Measurements from ENCODE around the gene ASTN2.

Gene ASTN2

GRCh38 chr9:117268847-117269446 is 145.9 kb downstream of the ASTN2 start:
- no peak overlapping the region for H3K4me2 ChIP-seq (ENCODE audit: insufficient read depth, low read length)
- DNase-seq (no peak), ATAC-seq (ENCODE audit: insufficient read depth, low read depth) (no peak)
- H3K36me3 ChIP-seq (ENCODE audit: insufficient read depth, low read length): no peaks in the 10 kb centered on the region
- H3K27me3 ChIP-seq (ENCODE audit: insufficient read depth, low read length, poor library complexity): no peaks in the 10 kb centered on the region
- no peaks in the 10 kb centered on the region for H3K9me3 ChIP-seq (ENCODE audit: insufficient read depth, low read length, severe bottlenecking)
- H3K4me3 ChIP-seq (ENCODE audit: low read depth in 1 of 2, low read length in 2 of 2): no peak overlapping the region
- H2AFZ ChIP-seq (ENCODE audit: low read depth, low read length): no peak overlapping the region
- no peaks in the 10 kb centered on the region for H4K20me1 ChIP-seq (ENCODE audit: insufficient read depth, low read length)
- no peak overlapping the region for H3K27ac ChIP-seq (ENCODE audit: low read length)
- H3K79me2 ChIP-seq (ENCODE audit: insufficient read depth, low read length): no peaks in the 10 kb centered on the region
- H3K4me1 ChIP-seq (ENCODE audit: insufficient read depth, low read length): no peaks in the 10 kb centered on the region
- H3K9ac ChIP-seq (ENCODE audit: low read depth, low read length): no peak overlapping the region
- TF ChIP-seq, protein P1, sequence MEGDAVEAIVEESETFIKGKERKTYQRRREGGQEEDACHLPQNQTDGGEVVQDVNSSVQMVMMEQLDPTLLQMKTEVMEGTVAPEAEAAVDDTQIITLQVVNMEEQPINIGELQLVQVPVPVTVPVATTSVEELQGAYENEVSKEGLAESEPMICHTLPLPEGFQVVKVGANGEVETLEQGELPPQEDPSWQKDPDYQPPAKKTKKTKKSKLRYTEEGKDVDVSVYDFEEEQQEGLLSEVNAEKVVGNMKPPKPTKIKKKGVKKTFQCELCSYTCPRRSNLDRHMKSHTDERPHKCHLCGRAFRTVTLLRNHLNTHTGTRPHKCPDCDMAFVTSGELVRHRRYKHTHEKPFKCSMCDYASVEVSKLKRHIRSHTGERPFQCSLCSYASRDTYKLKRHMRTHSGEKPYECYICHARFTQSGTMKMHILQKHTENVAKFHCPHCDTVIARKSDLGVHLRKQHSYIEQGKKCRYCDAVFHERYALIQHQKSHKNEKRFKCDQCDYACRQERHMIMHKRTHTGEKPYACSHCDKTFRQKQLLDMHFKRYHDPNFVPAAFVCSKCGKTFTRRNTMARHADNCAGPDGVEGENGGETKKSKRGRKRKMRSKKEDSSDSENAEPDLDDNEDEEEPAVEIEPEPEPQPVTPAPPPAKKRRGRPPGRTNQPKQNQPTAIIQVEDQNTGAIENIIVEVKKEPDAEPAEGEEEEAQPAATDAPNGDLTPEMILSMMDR (IDR thresholded peaks at IDR 0.05; ENCODE audit: borderline replicate concordance, extremely low read depth, low read length, poor library complexity, severe bottlenecking): no peak
- TF ChIP-seq EZH2 (IDR thresholded peaks at IDR 0.05; ENCODE audit: borderline replicate concordance, low read depth, low read length, severe bottlenecking): no peak

- Histone ChIP-seq H3K9me3 (ENCODE audit: insufficient read depth, low read length, severe bottlenecking) (no peaks in the 10 kb centered on the region), H3K27ac (ENCODE audit: low read length) (no peak overlapping the region), H2AFZ (ENCODE audit: low read depth, low read length) (no peak overlapping the region), H3K4me3 (ENCODE audit: low read depth in 1 of 2, low read length in 2 of 2) (no peak overlapping the region), H3K4me2 (ENCODE audit: insufficient read depth, low read length) (no peak overlapping the region), H3K9ac (ENCODE audit: low read depth, low read length) (no peak overlapping the region), H3K36me3 (ENCODE audit: insufficient read depth, low read length) (no peaks in the 10 kb centered on the region), H3K4me1 (ENCODE audit: insufficient read depth, low read length) (no peaks in the 10 kb centered on the region), H3K27me3 (ENCODE audit: insufficient read depth, low read length, poor library complexity) (no peaks in the 10 kb centered on the region), H3K79me2 (ENCODE audit: insufficient read depth, low read length) (no peaks in the 10 kb centered on the region), H4K20me1 (ENCODE audit: insufficient read depth, low read length) (no peaks in the 10 kb centered on the region)
- TF ChIP-seq EZH2 (IDR thresholded peaks at IDR 0.05; ENCODE audit: borderline replicate concordance, low read depth, low read length, severe bottlenecking): no peak
- TF ChIP-seq, protein P1 (IDR thresholded peaks at IDR 0.05; ENCODE audit: borderline replicate concordance, extremely low read depth, low read length, poor library complexity, severe bottlenecking): no peak
- no peak for ATAC-seq (ENCODE audit: insufficient read depth, low read depth)
- no peak for DNase-seq
Observed at GRCh38 chr9:117266855-117267497, 147.9 kb downstream of the ASTN2 start.

DNA sequence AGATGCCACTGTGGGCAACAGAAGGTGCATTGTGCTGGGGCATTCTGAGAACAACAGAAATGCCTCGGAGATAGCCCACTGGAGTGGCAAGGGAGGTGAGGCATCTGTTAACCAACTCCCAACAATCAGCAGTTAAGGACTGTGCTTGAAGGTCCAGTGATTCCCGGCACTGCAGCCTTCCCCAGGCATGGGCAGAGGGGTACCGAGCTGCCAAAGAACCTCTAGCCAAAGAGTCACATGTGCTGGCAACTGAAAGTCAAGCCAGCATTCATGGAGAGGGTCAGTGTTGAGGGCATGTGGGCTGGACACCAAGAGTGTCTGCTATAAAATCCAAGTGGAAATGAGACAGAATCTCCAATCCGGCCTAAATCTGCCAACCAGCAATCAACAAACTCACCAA is 149.6 kb downstream of the ASTN2 start:
- Histone ChIP-seq H3K27ac (ENCODE audit: low read length) (no peak overlapping the region), H3K4me3 (ENCODE audit: low read depth in 1 of 2, low read length in 2 of 2) (no peak overlapping the region), H3K4me2 (ENCODE audit: insufficient read depth, low read length) (no peak overlapping the region), H3K9ac (ENCODE audit: low read depth, low read length) (no peak overlapping the region), H4K20me1 (ENCODE audit: insufficient read depth, low read length) (no peaks in the 10 kb centered on the region), H3K79me2 (ENCODE audit: insufficient read depth, low read length) (no peaks in the 10 kb centered on the region), H3K4me1 (ENCODE audit: insufficient read depth, low read length) (no peaks in the 10 kb centered on the region), H3K27me3 (ENCODE audit: insufficient read depth, low read length, poor library complexity) (no peaks in the 10 kb centered on the region), H2AFZ (ENCODE audit: low read depth, low read length) (no peak overlapping the region), H3K9me3 (ENCODE audit: insufficient read depth, low read length, severe bottlenecking) (no peaks in the 10 kb centered on the region), H3K36me3 (ENCODE audit: insufficient read depth, low read length) (no peaks in the 10 kb centered on the region)
- no peak for ATAC-seq (ENCODE audit: insufficient read depth, low read depth)
- no peak for DNase-seq
- TF ChIP-seq, protein P1 (IDR thresholded peaks at IDR 0.05; ENCODE audit: borderline replicate concordance, extremely low read depth, low read length, poor library complexity, severe bottlenecking): no peak
- no peak for TF ChIP-seq EZH2 (IDR thresholded peaks at IDR 0.05; ENCODE audit: borderline replicate concordance, low read depth, low read length, severe bottlenecking)

Data from DND-41 (cell line).